Neural progenitor cell (in vitro differentiated cells): ENCODE results near the gene KLHDC8A.

Experiments used
- EZH2phosphoT487 ChIP-seq: fragments of 200-600 bp; sonication (generic); IDR thresholded peaks from 2 replicates; pipeline ENCODE4 v1.6.1; 2017; ENCODE audit warnings: antibody characterized with exemption
- TF ChIP-seq, protein P1 (sequence below): fragments of 200-600 bp; sonication (generic); IDR thresholded peaks from 2 replicates; pipeline ENCODE4 v1.5.1; 2017; ENCODE audit warnings: antibody characterized with exemption, mild to moderate bottlenecking

DNA sequence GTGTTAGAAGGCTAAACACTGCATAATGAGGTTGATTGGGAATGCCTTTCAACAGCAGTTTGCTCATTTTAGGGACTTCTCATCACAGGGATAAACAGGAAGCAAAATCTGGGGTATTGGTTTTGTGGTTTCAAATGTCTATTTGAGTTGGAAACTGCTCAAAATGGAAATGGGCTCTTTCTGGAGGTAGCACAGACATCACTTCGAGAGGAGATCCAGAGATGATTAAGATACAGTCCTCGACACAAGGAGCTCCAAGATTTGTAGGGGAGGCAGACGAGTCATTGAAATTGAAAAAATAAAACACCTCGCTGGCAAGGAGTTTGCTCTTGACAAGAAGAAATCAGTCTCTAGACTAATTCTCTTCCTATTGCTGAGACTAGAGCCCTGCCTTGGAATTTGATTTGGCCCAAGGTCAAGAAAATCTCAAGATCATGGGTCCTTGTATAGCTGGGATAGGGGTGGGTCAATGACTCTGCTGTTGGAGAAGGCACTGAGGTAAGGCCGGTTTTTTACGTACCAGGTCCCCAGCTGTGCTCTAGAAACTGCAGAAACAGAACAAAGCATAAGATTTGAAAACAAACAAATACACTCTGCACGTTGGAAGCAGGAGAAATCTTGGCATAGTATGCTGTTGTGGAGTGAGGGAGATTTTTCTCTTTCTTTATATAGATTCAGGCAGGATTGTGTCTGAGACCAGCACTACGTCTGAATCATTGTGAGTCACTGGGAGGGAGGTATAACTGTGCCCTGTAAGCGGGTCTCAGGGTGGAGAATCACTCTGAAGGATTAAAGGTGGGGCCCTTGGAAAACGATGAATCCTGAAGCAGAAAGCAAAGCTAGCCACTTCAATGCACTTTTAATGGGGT is 17.7 kb upstream of the KLHDC8A start:
- TF ChIP-seq, protein P1, sequence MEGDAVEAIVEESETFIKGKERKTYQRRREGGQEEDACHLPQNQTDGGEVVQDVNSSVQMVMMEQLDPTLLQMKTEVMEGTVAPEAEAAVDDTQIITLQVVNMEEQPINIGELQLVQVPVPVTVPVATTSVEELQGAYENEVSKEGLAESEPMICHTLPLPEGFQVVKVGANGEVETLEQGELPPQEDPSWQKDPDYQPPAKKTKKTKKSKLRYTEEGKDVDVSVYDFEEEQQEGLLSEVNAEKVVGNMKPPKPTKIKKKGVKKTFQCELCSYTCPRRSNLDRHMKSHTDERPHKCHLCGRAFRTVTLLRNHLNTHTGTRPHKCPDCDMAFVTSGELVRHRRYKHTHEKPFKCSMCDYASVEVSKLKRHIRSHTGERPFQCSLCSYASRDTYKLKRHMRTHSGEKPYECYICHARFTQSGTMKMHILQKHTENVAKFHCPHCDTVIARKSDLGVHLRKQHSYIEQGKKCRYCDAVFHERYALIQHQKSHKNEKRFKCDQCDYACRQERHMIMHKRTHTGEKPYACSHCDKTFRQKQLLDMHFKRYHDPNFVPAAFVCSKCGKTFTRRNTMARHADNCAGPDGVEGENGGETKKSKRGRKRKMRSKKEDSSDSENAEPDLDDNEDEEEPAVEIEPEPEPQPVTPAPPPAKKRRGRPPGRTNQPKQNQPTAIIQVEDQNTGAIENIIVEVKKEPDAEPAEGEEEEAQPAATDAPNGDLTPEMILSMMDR, result no peak
- TF ChIP-seq EZH2phosphoT487, result no peak
